CD1c-positive myeloid dendritic cell (primary cell): ENCODE measurements around the gene ADCY10.
"Not testable (repeated sequence)": the region's sequence is repeated elsewhere in the genome, so short reads cannot be mapped to it uniquely, and the experiment has no call there.

Experiments used
- DNase-seq: peaks from one replicate; pipeline ENCODE4 v3.0.0-alpha.2; 2016; ENCODE audit errors: extremely low spot score

Gene ADCY10

GRCh38 chr1:167887187-167887586 is 26.7 kb downstream of the ADCY10 start:
- not testable (repeated sequence) for DNase-seq

- no peak for DNase-seq
Observed at GRCh38 chr1:167882376-167882775, 31.6 kb downstream of the ADCY10 start.

GRCh38 chr1:167881786-167882185 is 32.1 kb downstream of the ADCY10 start:
- no peak for DNase-seq

GRCh38 chr1:167881069-167881468 is 32.9 kb downstream of the ADCY10 start:
- no peak for DNase-seq

GRCh38 chr1:167880580-167881021 is 33.3 kb downstream of the ADCY10 start:
- DNase-seq = no peak

GRCh38 chr1:167879508-167879907 is 34.4 kb downstream of the ADCY10 start:
- no peak for DNase-seq

- no peak for DNase-seq
Observed at GRCh38 chr1:167878372-167879160, 35.4 kb downstream of the ADCY10 start.

- no peak for DNase-seq
Observed at GRCh38 chr1:167876597-167877175, 37.2 kb downstream of the ADCY10 start.

GRCh38 chr1:167871331-167871730 is 42.6 kb downstream of the ADCY10 start:
- no peak for DNase-seq

GRCh38 chr1:167869157-167870001 is 44.6 kb downstream of the ADCY10 start:
- DNase-seq = not testable (repeated sequence)

- DNase-seq = not testable (repeated sequence)
Observed at GRCh38 chr1:167866739-167867414, 47.1 kb downstream of the ADCY10 start.

GRCh38 chr1:167866326-167866725 is 47.6 kb downstream of the ADCY10 start:
- not testable (repeated sequence) for DNase-seq

- not testable (repeated sequence) for DNase-seq
Observed at GRCh38 chr1:167865804-167866308, 48.1 kb downstream of the ADCY10 start.

- not testable (repeated sequence) for DNase-seq
Observed at GRCh38 chr1:167865193-167865592, 48.7 kb downstream of the ADCY10 start.

GRCh38 chr1:167864392-167865032 is 49.4 kb downstream of the ADCY10 start:
- DNase-seq = no peak

- no peak for DNase-seq
Observed at GRCh38 chr1:167863921-167864279, 50.0 kb downstream of the ADCY10 start.

GRCh38 chr1:167863191-167863920 is 50.6 kb downstream of the ADCY10 start:
- not testable (repeated sequence) for DNase-seq

GRCh38 chr1:167862432-167863076 is 51.4 kb downstream of the ADCY10 start:
- DNase-seq = no peak

- no peak for DNase-seq
Observed at GRCh38 chr1:167861664-167862381, 52.1 kb downstream of the ADCY10 start.
